Measurements from ENCODE around the gene INPP5A. TPM values are rescaled to one million over a fixed set of nuclear protein-coding genes. Genes with fewer than 3 reads are reported as not detected.

INPP5A gene
- total RNA-seq, 1 donor from 2014 or later, result 41.0 TPM

DNA sequence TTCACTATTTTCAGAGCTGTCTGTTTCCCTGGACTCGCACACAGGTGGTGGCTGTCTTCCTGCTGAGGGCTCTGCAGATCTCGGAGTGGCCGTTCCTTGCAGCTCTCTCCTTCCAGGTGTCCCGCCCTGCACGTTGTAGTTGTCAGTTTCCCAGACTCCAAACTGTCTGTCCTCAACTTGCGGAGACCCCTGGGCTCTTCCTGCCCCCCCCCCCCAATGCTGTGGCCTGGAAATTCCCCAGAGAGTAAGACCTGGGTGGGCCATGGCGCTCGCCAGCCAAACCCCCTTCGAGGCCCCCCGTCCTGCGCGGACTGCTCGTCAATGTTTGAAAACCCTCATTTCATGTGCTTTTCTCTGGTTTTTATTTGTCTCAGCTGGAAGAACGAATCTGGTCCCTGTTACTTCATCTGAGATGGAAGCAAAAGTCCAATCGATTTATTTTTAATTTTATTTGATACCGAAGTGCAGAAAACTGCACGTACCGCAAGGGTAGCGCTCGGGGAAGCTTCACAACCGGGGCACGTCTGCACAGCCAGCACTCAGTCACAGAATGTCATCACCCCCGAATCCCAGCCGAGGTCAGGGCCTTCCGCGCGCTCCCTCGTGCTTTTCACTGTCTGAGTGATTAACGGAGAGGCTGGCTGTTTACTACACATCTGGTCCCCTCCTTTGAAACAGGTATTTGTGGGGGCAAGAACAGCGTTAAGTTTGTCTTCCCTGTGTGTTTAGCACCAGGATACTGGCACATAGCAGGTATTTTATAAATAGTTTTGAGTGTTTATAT is 294.8 kb downstream of the INPP5A start:
- H3K4me1 Mint-ChIP-seq, result no peaks in the 10 kb centered on the region
- no peak for DNase-seq (ENCODE audit: low spot score in 2 of 2, unreplicated experiment in 2 of 2)

More for the DNA sequence above, 294.8 kb downstream of the INPP5A start:
- TF ChIP-seq CTCF (IDR thresholded peaks at IDR 0.05; ENCODE audit: unreplicated experiment), result no peak
- Mint-ChIP-seq H3K4me3 (no peak overlapping the region), H3K36me3 (no peaks in the 10 kb centered on the region), H3K27ac (no peak overlapping the region), H3K27me3 (ENCODE audit: low read depth) (peaks cover 58% of the 10 kb centered on the region), H3K9me3 (peaks cover 5% of the 10 kb centered on the region)

Other genes with a start within 250 kb of the INPP5A start
- gene STK32C, start 229.8 kb upstream of the INPP5A start, total RNA-seq, result 8.0 to 9.9 TPM (median 8.4 TPM) in 3 replicates
- gene LRRC27, start 205.6 kb upstream of the INPP5A start, total RNA-seq, result 15.2 to 17.0 TPM (median 16.1 TPM) in 3 replicates
- gene PWWP2B, start 140.6 kb upstream of the INPP5A start, total RNA-seq, result 23.9 to 24.7 TPM (median 24.2 TPM) in 3 replicates
- gene NKX6-2, start 248.4 kb downstream of the INPP5A start, total RNA-seq, result not detected in 3 replicates

Measured in mesothelial cell of epicardium (in vitro differentiated cells).